LNCaP clone FGC (cell line): ENCODE results near the gene FBXO31.

Source experiments
- DNase-seq: peaks from one replicate; pipeline ENCODE4 v3.0.0-alpha.2; 2011; ENCODE audit warnings: low read depth
- H3K4me3 ChIP-seq: 2 replicates; pipeline ENCODE4 v1.5.1; 2011; ENCODE audit warnings: mild to moderate bottlenecking, low read depth, low read length, control low read depth
- TF ChIP-seq, protein P1 (sequence below): IDR thresholded peaks from 2 replicates; pipeline ENCODE4 v1.5.1; 2012; ENCODE audit warnings: mild to moderate bottlenecking; ENCODE audit not compliant: control insufficient read depth, insufficient read depth; ENCODE audit errors: extremely low read depth

The FBXO31 gene

DNA sequence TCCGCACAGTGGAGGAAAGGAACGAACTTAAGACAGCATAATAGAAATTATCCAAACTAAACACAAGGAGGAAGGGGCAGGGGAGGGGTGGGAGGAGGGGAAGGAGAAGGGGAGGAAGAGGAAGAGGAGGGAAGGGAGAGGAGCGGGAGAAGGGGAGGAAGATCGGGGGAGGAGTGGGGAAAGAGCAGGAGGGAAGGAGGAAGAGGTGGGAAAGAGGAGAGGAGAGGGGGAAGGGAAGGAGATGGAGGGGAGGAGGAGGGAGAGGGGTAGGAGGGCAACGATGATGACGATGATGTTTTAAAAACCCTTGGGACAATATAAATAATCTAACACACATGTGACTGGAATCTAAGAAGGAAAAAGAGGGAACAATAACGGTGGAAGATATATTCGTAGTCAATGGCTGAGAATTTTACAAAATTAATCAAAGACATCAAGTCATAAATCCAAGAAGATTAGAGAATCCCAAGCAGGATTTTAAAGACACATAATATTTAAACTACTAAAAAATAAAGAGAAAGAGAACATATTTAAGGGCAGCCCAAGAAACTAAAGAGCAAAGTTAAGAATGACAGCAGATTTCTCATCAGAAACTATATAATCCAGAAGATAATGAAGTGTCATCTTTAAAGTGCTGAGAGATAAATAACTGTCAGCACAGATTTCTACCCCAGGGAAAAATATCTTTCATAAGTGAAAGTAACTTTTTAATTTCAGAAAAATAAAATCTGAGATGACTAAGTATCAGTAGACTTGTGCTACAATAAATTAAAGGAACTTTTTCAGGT, 96.5 kb downstream of the FBXO31 start:
- TF ChIP-seq, protein P1, sequence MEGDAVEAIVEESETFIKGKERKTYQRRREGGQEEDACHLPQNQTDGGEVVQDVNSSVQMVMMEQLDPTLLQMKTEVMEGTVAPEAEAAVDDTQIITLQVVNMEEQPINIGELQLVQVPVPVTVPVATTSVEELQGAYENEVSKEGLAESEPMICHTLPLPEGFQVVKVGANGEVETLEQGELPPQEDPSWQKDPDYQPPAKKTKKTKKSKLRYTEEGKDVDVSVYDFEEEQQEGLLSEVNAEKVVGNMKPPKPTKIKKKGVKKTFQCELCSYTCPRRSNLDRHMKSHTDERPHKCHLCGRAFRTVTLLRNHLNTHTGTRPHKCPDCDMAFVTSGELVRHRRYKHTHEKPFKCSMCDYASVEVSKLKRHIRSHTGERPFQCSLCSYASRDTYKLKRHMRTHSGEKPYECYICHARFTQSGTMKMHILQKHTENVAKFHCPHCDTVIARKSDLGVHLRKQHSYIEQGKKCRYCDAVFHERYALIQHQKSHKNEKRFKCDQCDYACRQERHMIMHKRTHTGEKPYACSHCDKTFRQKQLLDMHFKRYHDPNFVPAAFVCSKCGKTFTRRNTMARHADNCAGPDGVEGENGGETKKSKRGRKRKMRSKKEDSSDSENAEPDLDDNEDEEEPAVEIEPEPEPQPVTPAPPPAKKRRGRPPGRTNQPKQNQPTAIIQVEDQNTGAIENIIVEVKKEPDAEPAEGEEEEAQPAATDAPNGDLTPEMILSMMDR, result no peak
- no peak overlapping the region for H3K4me3 ChIP-seq
- no peak for DNase-seq

DNA sequence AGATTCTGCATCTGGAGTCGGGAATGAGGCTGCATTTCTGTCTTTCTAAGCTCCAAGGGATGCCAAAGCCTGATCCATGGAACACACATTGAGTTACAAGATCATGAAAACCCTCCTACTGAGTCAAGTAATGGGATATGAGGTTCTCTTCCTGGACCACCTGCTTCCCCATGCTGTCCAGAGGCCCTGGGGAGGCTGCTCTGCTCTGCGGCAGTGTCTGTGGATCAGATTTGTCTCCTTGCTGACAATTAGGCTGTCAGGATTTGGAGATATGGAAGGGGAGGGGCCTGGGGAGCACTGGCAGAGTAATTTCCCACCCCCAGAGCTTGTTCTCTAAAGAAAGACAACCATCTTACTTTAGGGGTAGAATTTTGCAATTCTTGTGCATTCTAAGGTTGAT, 99.4 kb downstream of the FBXO31 start:
- no peak for DNase-seq
- TF ChIP-seq, protein P1, result no peak
- no peak overlapping the region for H3K4me3 ChIP-seq

DNA sequence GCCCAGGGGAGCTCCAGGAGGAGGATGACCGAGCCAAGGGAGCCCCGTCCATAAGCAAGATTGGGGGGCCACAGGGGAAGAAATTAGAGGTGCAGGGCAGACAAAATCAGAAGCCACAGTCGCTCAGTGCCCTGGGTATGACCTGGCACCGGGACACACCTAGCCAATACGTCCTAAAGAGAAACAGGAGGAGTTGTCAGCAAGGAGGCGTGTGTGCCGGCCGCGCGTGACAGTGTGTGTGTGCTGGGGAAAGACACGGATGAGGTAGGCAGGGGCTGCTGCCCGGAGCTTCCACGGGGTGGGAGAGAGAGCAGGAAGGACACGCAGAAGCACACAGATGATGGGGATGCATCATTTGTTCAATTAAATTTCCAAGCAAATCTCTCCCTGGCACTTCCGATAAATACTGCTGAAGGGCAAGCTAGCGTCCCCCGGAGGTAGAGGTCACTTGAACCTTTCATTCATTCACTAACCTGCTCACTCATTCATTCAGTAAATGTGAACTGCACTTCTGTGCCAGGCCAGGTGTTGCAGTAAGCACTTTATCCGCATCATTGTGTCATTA, 104.4 kb downstream of the FBXO31 start:
- TF ChIP-seq, protein P1, result no peak
- H3K4me3 ChIP-seq, result no peak overlapping the region
- no peak for DNase-seq

DNA sequence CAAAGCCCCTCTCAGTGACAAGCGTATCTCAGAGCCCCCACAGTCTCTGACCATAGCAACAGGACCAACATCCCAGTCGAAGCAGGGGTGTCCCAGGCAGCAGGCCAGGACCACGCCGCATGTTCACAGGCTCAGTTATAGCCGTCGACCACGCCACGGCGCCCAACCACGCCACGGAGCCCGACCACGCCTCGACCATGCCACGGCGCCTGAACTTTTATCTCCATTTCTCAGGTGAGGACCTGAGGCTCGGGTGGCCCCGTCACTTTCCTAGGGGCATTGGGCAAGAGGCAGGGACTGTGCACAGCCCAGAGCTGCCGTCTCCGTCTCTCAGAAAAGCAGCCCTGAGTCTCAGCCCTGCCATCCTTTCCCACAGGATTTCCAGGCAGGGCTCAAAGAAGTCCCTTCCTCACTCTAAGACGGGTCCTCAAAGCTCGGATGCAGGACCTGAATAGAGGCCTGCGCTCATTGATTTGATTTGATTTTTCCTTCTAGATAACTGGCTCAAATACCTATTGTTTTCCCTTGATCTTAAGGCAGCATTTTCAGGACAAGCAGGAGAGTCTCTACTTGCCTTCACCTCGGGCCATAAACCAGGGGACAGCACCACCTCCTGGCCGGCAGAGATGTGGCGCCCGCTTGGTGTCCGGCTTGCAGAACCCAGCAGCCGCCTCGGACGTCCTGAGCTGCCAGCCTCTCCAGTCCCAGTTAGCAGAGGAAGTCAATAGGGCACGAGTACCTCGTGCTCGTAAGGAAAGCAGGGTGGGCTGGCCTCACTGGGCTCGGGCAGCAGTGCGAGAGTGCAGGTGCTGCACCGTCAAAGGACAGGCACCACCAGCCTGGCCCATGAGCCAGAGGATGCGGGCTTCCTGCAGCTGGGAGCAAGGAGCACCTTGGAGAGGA, 105.1 kb downstream of the FBXO31 start:
- no peak overlapping the region for H3K4me3 ChIP-seq
- peak; percentile 40 for DNase-seq
- TF ChIP-seq, protein P1, result peak; percentile 96
